Liver (tissue), 9 donors: ENCODE results near the gene PCSK6. TPM values are rescaled to one million over a fixed set of nuclear protein-coding genes. Genes with fewer than 3 reads are reported as not detected.

Experiments used
- DNase-seq: peaks from one replicate; pipeline ENCODE4 v3.0.0-alpha.2; 2017; ENCODE audit warnings: low spot score
- H3K27ac ChIP-seq, 2 donors: one replicate each; pipeline ENCODE4 v1.7.0; 2013; ENCODE audit warnings: inconsistent platforms in 2 of 2, low read length in 2 of 2, control low read depth in 1 of 2, low read depth in 1 of 2, mild to moderate bottlenecking in 1 of 2
- H3K27me3 ChIP-seq, 4 donors: one replicate each; pipeline versions ENCODE4 v1.6.1 to v1.7.0; 2013; ENCODE audit warnings: low read length in 3 of 4, inconsistent platforms in 1 of 4, mild to moderate bottlenecking in 1 of 4, moderate library complexity in 1 of 4; ENCODE audit not compliant: control insufficient read depth in 4 of 4, insufficient read depth in 4 of 4
- H3K36me3 ChIP-seq, 4 donors: one replicate each; pipeline versions ENCODE4 v1.6.1 to v1.7.0; 2013; ENCODE audit warnings: low read length in 3 of 4, mild to moderate bottlenecking in 3 of 4, low read depth in 1 of 4, moderate library complexity in 1 of 4; ENCODE audit not compliant: control insufficient read depth in 4 of 4, insufficient read depth in 3 of 4
- H3K4me1 ChIP-seq, 4 donors: one replicate each; pipeline versions ENCODE4 v1.6.1 to v1.7.0; 2013; ENCODE audit warnings: low read length in 3 of 4, mild to moderate bottlenecking in 3 of 4, moderate library complexity in 1 of 4; ENCODE audit not compliant: control insufficient read depth in 4 of 4, insufficient read depth in 4 of 4
- H3K4me3 ChIP-seq, 3 donors: one replicate each; pipeline versions ENCODE4 v1.6.1 to v1.7.0; 2013; ENCODE audit warnings: low read length in 3 of 3, control low read depth in 1 of 3, low read depth in 1 of 3, mild to moderate bottlenecking in 1 of 3
- H3K9ac ChIP-seq, 2 donors: one replicate each; pipeline ENCODE4 v1.7.0; 2013; ENCODE audit warnings: low read length in 2 of 2, mild to moderate bottlenecking in 2 of 2, moderate library complexity in 2 of 2, control low read depth in 1 of 2, low read depth in 1 of 2
- H3K9me3 ChIP-seq, 4 donors: one replicate each; pipeline versions ENCODE4 v1.6.1 to v1.7.0; 2013; ENCODE audit warnings: low read length in 3 of 4; ENCODE audit not compliant: control insufficient read depth in 4 of 4
- ATF3 ChIP-seq: IDR thresholded peaks from 2 replicates; pipeline ENCODE4 v1.6.1; 2016; ENCODE audit warnings: antibody characterized with exemption
- CTCF ChIP-seq: fragments of 150-350 bp; IDR thresholded peaks from 2 replicates; pipeline ENCODE4 v1.5.1; 2017; ENCODE audit warnings: improper control_type of control experiment, low read depth, low read length; ENCODE audit not compliant: missing input control
- EGR1 ChIP-seq, 2 donors: IDR thresholded peaks; 2 replicates each; pipeline ENCODE4 v1.6.1; 2016 to 2018; ENCODE audit warnings: antibody characterized with exemption in 2 of 2, low read depth in 2 of 2
- FOXA1 ChIP-seq: IDR thresholded peaks from 2 replicates; pipeline ENCODE4 v1.6.1; 2016; ENCODE audit warnings: antibody characterized with exemption
- FOXA2 ChIP-seq: IDR thresholded peaks from 2 replicates; pipeline ENCODE4 v1.6.1; 2016; ENCODE audit warnings: antibody characterized with exemption
- GABPA ChIP-seq, 2 donors: IDR thresholded peaks in 1 of 2; conservative IDR thresholded peaks in 1 of 2; 2 replicates each; pipeline ENCODE4 v1.6.1; 2016; ENCODE audit warnings: antibody characterized with exemption in 2 of 2, mild to moderate bottlenecking in 1 of 2, moderate library complexity in 1 of 2
- HNF4A ChIP-seq, 2 donors: conservative IDR thresholded peaks; 2 replicates each; pipeline ENCODE4 v1.6.1; 2016; ENCODE audit warnings: antibody characterized with exemption in 2 of 2, mild to moderate bottlenecking in 2 of 2
- HNF4G ChIP-seq: IDR thresholded peaks from 2 replicates; pipeline ENCODE4 v1.6.1; 2016; ENCODE audit warnings: antibody characterized with exemption
- JUND ChIP-seq, 2 donors: IDR thresholded peaks; 2 replicates each; pipeline ENCODE4 v1.6.1; 2016; ENCODE audit warnings: antibody characterized with exemption in 2 of 2
- MAX ChIP-seq: IDR thresholded peaks from 2 replicates; pipeline ENCODE4 v1.6.1; 2016; ENCODE audit warnings: antibody characterized with exemption
- NR2F2 ChIP-seq: IDR thresholded peaks from 2 replicates; pipeline ENCODE4 v1.6.1; 2016; ENCODE audit warnings: antibody characterized with exemption
- RAD21 ChIP-seq, 2 donors: IDR thresholded peaks; 2 replicates each; pipeline ENCODE4 v1.6.1; 2016; ENCODE audit warnings: antibody characterized with exemption in 2 of 2, mild to moderate bottlenecking in 2 of 2
- REST ChIP-seq: IDR thresholded peaks from 2 replicates; pipeline ENCODE4 v1.6.1; 2016; ENCODE audit warnings: antibody characterized with exemption, mild to moderate bottlenecking
- SP1 ChIP-seq: IDR thresholded peaks from 2 replicates; pipeline ENCODE4 v1.6.1; 2018; ENCODE audit warnings: antibody characterized with exemption, mild to moderate bottlenecking
- TAF1 ChIP-seq: conservative IDR thresholded peaks from 2 replicates; pipeline ENCODE4 v1.6.1; 2016; ENCODE audit warnings: antibody characterized with exemption, mild to moderate bottlenecking
- WGBS: extraction: QIAGEN DNeasy Blood & Tissue Kit; methylation state at CpG from one replicate; pipeline ENCODE4 v1.1.7; 2013; 5-methylcytosine and 5-hydroxymethylcytosine counted together
- polyA plus RNA-seq, 2 donors: library from polyadenylated mRNA; stranded (reverse) in 1 of 2; unstranded in 1 of 2; fragments of 200-250 nt in 1 of 2; fragments of >200 nt in 1 of 2; fragmentation: Nextera tagmentation in 1 of 2; extraction: Ambion mirVana in 1 of 2; gene quantifications; one replicate each; pipeline versions ENCODE4 v1.2.1 to v1.2.3, GENCODE V29; 2013 to 2015
- total RNA-seq, 2 donors: library from RNA; depleted of rRNA; stranded (reverse); fragments of >200 nt; gene quantifications; one replicate each; pipeline ENCODE4 v1.2.3, GENCODE V29; 2014
- donor health status: healthy.
- donor health status: healthy.
- donor health status: healthy.
- donor health status: healthy.
- donor health status: healthy.

PCSK6 gene
- total and polyA plus RNA-seq, 4 donors = 94.8 to 398 (median 168) TPM

GRCh38 chr15:101534376-101534970 lies 45.0 kb upstream of the PCSK6 start:
- Histone ChIP-seq H3K4me1 (peaks cover 0 to 28% (median 13%) of the 10 kb centered on the region in 4 donors), H3K27me3 (no peaks in the 10 kb centered on the region), H3K9me3 (peaks cover 0 to 3% (median 1%) of the 10 kb centered on the region in 4 donors), H3K27ac (no peak overlapping the region), H3K4me3 (no peak overlapping the region), H3K9ac (no peak overlapping the region), H3K36me3 (no peaks in the 10 kb centered on the region)
- WGBS = 95% methylated on average over 21 of the region's 21 CpGs
- DNase-seq = no peak
- TF ChIP-seq SP1 (no peak), CTCF (no peak), EGR1 (IDR thresholded peaks at IDR 0.05; ENCODE audit: low read depth in 2 of 2) (no peak), MAX (no peak), GABPA (IDR thresholded peaks at IDR 0.05 in 1 of 2, conservative IDR thresholded peaks at IDR 0.05 in 1 of 2) (no peak), HNF4G (no peak), HNF4A (conservative IDR thresholded peaks at IDR 0.05) (no peak), REST (no peak), TAF1 (no peak), ATF3 (no peak), RAD21 (IDR thresholded peaks at IDR 0.05) (no peak), NR2F2 (no peak), FOXA2 (no peak), JUND (IDR thresholded peaks at IDR 0.05) (no peak), FOXA1 (no peak)

GRCh38 chr15:101533371-101534140 lies 44.0 kb upstream of the PCSK6 start:
- peak; percentile 28 for DNase-seq
- Histone ChIP-seq H3K4me1 (peaks cover 7 to 37% (median 19%) of the 10 kb centered on the region in 4 donors), H3K9me3 (no peaks in the 10 kb centered on the region), H3K27ac (no peak overlapping the region), H3K27me3 (no peaks in the 10 kb centered on the region), H3K4me3 (no peak overlapping the region), H3K36me3 (no peaks in the 10 kb centered on the region), H3K9ac (no peak overlapping the region)
- TF ChIP-seq HNF4A (conservative IDR thresholded peaks at IDR 0.05) = peak; percentile 65 to 77
- no peak for TF ChIP-seq MAX
- TF ChIP-seq FOXA1 = no peak
- WGBS = 88% methylated on average over 13 of the region's 13 CpGs
